H9 (cell line): ENCODE results near the gene FAM241A. TPM values are rescaled to one million over a fixed set of nuclear protein-coding genes. Genes with fewer than 3 reads are reported as not detected.

ENCODE experiments used
- DNase-seq: peaks from one replicate; pipeline ENCODE4 v3.0.0-alpha.2; 2017
- H2AFZ ChIP-seq: one replicate; pipeline ENCODE4 v1.6.1; 2013; ENCODE audit warnings: mild to moderate bottlenecking, low read length, control low read depth, moderate library complexity
- H2AK5ac ChIP-seq: 2 replicates; pipeline ENCODE4 v1.6.1; 2013; ENCODE audit warnings: low read length, control low read depth, mixed read lengths; ENCODE audit not compliant: insufficient read length
- H2BK120ac ChIP-seq: one replicate; pipeline ENCODE4 v1.6.1; 2013; ENCODE audit warnings: low read depth, mild to moderate bottlenecking, low read length, control low read depth, inconsistent platforms; ENCODE audit not compliant: poor library complexity, severe bottlenecking
- H2BK12ac ChIP-seq: 2 replicates; pipeline ENCODE4 v1.6.1; 2013; ENCODE audit warnings: low read length, control low read depth, mixed read lengths, low read depth; ENCODE audit not compliant: insufficient read length
- H2BK15ac ChIP-seq: 2 replicates; pipeline ENCODE4 v1.6.1; 2013; ENCODE audit warnings: low read depth, low read length, control low read depth
- H2BK20ac ChIP-seq: one replicate; pipeline ENCODE4 v1.6.1; 2013; ENCODE audit warnings: low read depth, mild to moderate bottlenecking, low read length, control low read depth, inconsistent platforms; ENCODE audit not compliant: poor library complexity, severe bottlenecking
- H2BK5ac ChIP-seq: 2 replicates; pipeline ENCODE4 v1.6.1; 2013; ENCODE audit warnings: low read length, control low read depth, mixed read lengths; ENCODE audit not compliant: insufficient read length
- H3K14ac ChIP-seq: 2 replicates; pipeline ENCODE4 v1.6.1; 2013; ENCODE audit warnings: low read length, control low read depth; ENCODE audit not compliant: insufficient read depth
- H3K18ac ChIP-seq: 2 replicates; pipeline ENCODE4 v1.6.1; 2013; ENCODE audit warnings: low read depth, mild to moderate bottlenecking, mixed read lengths, low read length, control low read depth; ENCODE audit not compliant: insufficient read length
- H3K23ac ChIP-seq: 2 replicates; pipeline ENCODE4 v1.6.1; 2013; ENCODE audit warnings: low read length, control low read depth, mixed read lengths, low read depth; ENCODE audit not compliant: insufficient read length
- H3K23me2 ChIP-seq: 2 replicates; pipeline ENCODE4 v1.6.1; 2013; ENCODE audit warnings: low read depth, mild to moderate bottlenecking, mixed read lengths, low read length, control low read depth; ENCODE audit not compliant: insufficient read length, poor library complexity, severe bottlenecking
- H3K27ac ChIP-seq: 2 replicates; pipeline ENCODE4 v1.5.1; 2013; ENCODE audit warnings: low read length, control low read depth, mixed read lengths, low read depth; ENCODE audit not compliant: insufficient read length
- H3K27me3 ChIP-seq: 2 replicates; pipeline ENCODE4 v1.6.1; 2013; ENCODE audit warnings: low read length, control low read depth, inconsistent platforms; ENCODE audit not compliant: insufficient read depth
- H3K4ac ChIP-seq: 2 replicates; pipeline ENCODE4 v1.6.1; 2013; ENCODE audit warnings: low read depth, mild to moderate bottlenecking, control low read depth, inconsistent platforms, low read length, moderate library complexity
- H3K4me1 ChIP-seq: 2 replicates; pipeline ENCODE4 v1.6.1; 2013; ENCODE audit warnings: low read length, control low read depth, inconsistent platforms; ENCODE audit not compliant: insufficient read depth
- H3K4me2 ChIP-seq: 2 replicates; pipeline ENCODE4 v1.6.1; 2013; ENCODE audit warnings: low read length, control low read depth, mixed read lengths; ENCODE audit not compliant: insufficient read length, insufficient read depth
- H3K56ac ChIP-seq: 2 replicates; pipeline ENCODE4 v1.6.1; 2013; ENCODE audit warnings: low read depth, mild to moderate bottlenecking, mixed read lengths, low read length, control low read depth; ENCODE audit not compliant: insufficient read length
- H3K79me1 ChIP-seq: 2 replicates; pipeline ENCODE4 v1.6.1; 2013; ENCODE audit warnings: low read depth, mild to moderate bottlenecking, moderate library complexity, low read length, control low read depth, inconsistent platforms; ENCODE audit not compliant: insufficient read depth, poor library complexity, severe bottlenecking
- H3K79me2 ChIP-seq: 2 replicates; pipeline ENCODE4 v1.6.1; 2013; ENCODE audit warnings: low read length, control low read depth, inconsistent platforms; ENCODE audit not compliant: insufficient read depth
- H3K9ac ChIP-seq: 2 replicates; pipeline ENCODE4 v1.6.1; 2013; ENCODE audit warnings: low read length, control low read depth, mixed read lengths; ENCODE audit not compliant: insufficient read length; ENCODE audit errors: extremely low read depth
- H3K9me3 ChIP-seq: one replicate; pipeline ENCODE4 v1.6.1; 2013; ENCODE audit warnings: low read depth, low read length, inconsistent platforms; ENCODE audit not compliant: control insufficient read depth
- H3T11ph ChIP-seq: one replicate; pipeline ENCODE4 v1.6.1; 2013; ENCODE audit warnings: mild to moderate bottlenecking, low read length, control low read depth, inconsistent platforms
- H4K20me1 ChIP-seq: one replicate; pipeline ENCODE4 v1.6.1; 2013; ENCODE audit not compliant: control insufficient read depth, insufficient read length, insufficient read depth
- H4K5ac ChIP-seq: 2 replicates; pipeline ENCODE4 v1.6.1; 2013; ENCODE audit warnings: low read depth, mild to moderate bottlenecking, mixed read lengths, low read length, control low read depth; ENCODE audit not compliant: insufficient read length
- H4K8ac ChIP-seq: replicated peaks from 2 replicates; pipeline ENCODE4 v1.6.1; 2013; ENCODE audit warnings: low read length, control low read depth, mixed read lengths, low read depth; ENCODE audit not compliant: insufficient read length
- H4K91ac ChIP-seq: 2 replicates; pipeline ENCODE4 v1.6.1; 2013; ENCODE audit warnings: low read depth, mild to moderate bottlenecking, moderate library complexity, mixed read lengths, low read length, control low read depth; ENCODE audit not compliant: insufficient read length
- H3K27ac Mint-ChIP-seq, 3 experiments: 2 replicates in 2 of 3; 3 replicates in 1 of 3; pipeline ENCODE4 v1.8.0; 2020 to 2021; ENCODE audit warnings: mixed read lengths in 3 of 3, mild to moderate bottlenecking in 1 of 3, moderate library complexity in 1 of 3
- H3K27me3 Mint-ChIP-seq: 2 replicates; pipeline ENCODE4 v1.8.0; 2021; ENCODE audit warnings: low read depth, mild to moderate bottlenecking, moderate library complexity, mixed read lengths
- H3K36me3 Mint-ChIP-seq, 3 experiments: 2 replicates in 2 of 3; 3 replicates in 1 of 3; pipeline ENCODE4 v1.8.0; 2020 to 2021; ENCODE audit warnings: low read depth in 3 of 3, mixed read lengths in 3 of 3; ENCODE audit not compliant: insufficient read depth in 1 of 3
- H3K4me1 Mint-ChIP-seq, 2 experiments: 2 replicates each; pipeline ENCODE4 v1.8.0; 2020; ENCODE audit warnings: mixed read lengths in 2 of 2
- H3K4me3 Mint-ChIP-seq, 2 experiments: 2 replicates in 1 of 2; 3 replicates in 1 of 2; pipeline ENCODE4 v1.8.0; 2020 to 2021; ENCODE audit warnings: mild to moderate bottlenecking in 2 of 2, mixed read lengths in 2 of 2, moderate library complexity in 1 of 2
- H3K9me3 Mint-ChIP-seq, 2 experiments: 2 replicates in 1 of 2; 3 replicates in 1 of 2; pipeline ENCODE4 v1.8.0; 2020; ENCODE audit warnings: mild to moderate bottlenecking in 2 of 2, mixed read lengths in 2 of 2, moderate library complexity in 1 of 2
- CTCF ChIP-seq: fragments of 200-600 bp; sonication (generic); conservative IDR thresholded peaks from 3 replicates; pipeline ENCODE4 v1.8.0; 2021; ENCODE audit warnings: antibody characterized with exemption, mild to moderate bottlenecking
- WGBS: extraction: QIAGEN DNeasy Blood & Tissue Kit; methylation state at CpG from one replicate; pipeline ENCODE4 v1.1.7; 2013; ENCODE audit warnings: missing lambda C conversion rate, low lambda C conversion rate, mixed read lengths; ENCODE audit not compliant: insufficient read length; ENCODE audit errors: extremely low coverage; 5-methylcytosine and 5-hydroxymethylcytosine counted together
- total RNA-seq: library from RNA; stranded (reverse); gene quantifications from 2 replicates; pipeline ENCODE4 v1.2.1, GENCODE V29; 2021

The FAM241A gene
- total RNA-seq, 1 experiment from 2014 or later, result 0.13 TPM

GRCh38 chr4:112156112-112156511, 10.9 kb downstream of the FAM241A start:
- Mint-ChIP-seq H3K27ac (no peak overlapping the region), H3K9me3 (peaks cover 0 to 2% of the 10 kb centered on the region in 2 experiments; a peak in 2 of 5 replicates)

More at GRCh38 chr4:112156112-112156511, 10.9 kb downstream of the FAM241A start:
- Histone ChIP-seq H3K23ac (no peak overlapping the region), H2BK20ac (no peak overlapping the region), H3K9me3 (no peaks in the 10 kb centered on the region), H4K5ac (no peak overlapping the region), H4K91ac (no peak overlapping the region), H3K18ac (no peak overlapping the region), H3K27me3 (no peaks in the 10 kb centered on the region), H2AK5ac (no peak overlapping the region), H4K20me1 (no peaks in the 10 kb centered on the region), H2BK15ac (no peak overlapping the region), H3K56ac (no peak overlapping the region), H3K14ac (no peak overlapping the region), H3K27ac (no peak overlapping the region), H2BK12ac (no peak overlapping the region), H2AFZ (no peak overlapping the region), H3K4ac (no peak overlapping the region), H3K9ac (no peak overlapping the region), H3K79me2 (no peaks in the 10 kb centered on the region), H4K8ac (no peak overlapping the region), H2BK120ac (no peak overlapping the region), H3T11ph (no peak overlapping the region), H3K23me2 (no peaks in the 10 kb centered on the region), H2BK5ac (no peak overlapping the region), H3K4me1 (no peaks in the 10 kb centered on the region), H3K4me2 (no peak overlapping the region), H3K79me1 (no peaks in the 10 kb centered on the region)
- WGBS, result no CpG with 5 or more reads among the region's 1 CpG
- H3K4me1 Mint-ChIP-seq, result peaks cover 0 to 2% of the 10 kb centered on the region in 2 experiments; a peak in 1 of 4 replicates
- H3K27me3 Mint-ChIP-seq, result peaks cover 3% of the 10 kb centered on the region
- TF ChIP-seq CTCF, result no peak
- no peak for DNase-seq
- no peaks in the 10 kb centered on the region for H3K36me3 Mint-ChIP-seq
- no peak overlapping the region for H3K4me3 Mint-ChIP-seq
